CD4-positive, alpha-beta T cell treated with Interleukin-1 beta for 1 hour (primary cell): ENCODE measurements around the gene SGTB.

Experiments
- DNase-seq, 2 donors: peaks; one replicate each; pipeline ENCODE4 v3.0.0-alpha.2; 2020 to 2022

SGTB gene, protein sequence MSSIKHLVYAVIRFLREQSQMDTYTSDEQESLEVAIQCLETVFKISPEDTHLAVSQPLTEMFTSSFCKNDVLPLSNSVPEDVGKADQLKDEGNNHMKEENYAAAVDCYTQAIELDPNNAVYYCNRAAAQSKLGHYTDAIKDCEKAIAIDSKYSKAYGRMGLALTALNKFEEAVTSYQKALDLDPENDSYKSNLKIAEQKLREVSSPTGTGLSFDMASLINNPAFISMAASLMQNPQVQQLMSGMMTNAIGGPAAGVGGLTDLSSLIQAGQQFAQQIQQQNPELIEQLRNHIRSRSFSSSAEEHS

DNA sequence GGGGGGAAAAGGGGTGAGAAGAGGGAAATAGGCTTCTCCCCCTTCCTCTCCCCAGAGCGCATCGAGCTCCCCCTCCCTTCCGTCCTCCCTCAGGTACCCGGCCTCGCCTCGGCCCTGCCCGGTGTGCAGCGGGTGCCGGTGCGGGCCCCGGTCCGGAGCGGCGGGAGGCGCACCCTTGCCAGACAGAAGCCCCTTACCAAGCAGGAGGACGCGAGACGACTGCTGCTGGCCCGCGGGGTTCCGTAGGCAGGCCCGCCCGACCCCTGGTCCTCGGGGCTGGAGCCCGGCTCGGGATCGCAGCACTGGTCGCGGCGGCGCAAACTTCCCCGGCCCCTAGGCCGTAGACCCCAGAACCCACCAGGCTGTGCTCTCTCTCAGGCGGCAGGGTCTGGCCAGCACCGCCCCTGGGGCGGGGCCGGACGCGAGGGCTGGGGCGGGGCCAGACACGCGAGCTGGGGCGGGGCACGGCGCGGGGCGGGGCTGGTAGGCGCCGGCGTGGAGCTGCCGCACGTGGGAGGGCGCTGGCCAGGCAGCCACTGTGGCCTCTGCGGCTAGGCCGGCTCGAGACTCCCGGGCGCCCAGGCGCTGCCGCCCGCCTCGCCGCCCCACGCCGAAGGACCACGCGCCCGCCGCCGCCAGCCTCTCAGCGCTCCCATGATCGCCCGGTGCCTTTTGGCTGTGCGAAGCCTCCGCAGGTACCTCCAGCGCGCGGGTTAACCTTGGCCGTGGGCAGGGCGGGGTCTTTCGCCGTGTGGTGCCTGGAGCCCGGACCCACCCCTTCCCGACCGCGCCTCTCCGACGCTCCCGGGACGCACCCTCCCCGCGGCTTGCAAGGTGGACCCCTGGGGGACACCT lies at the start of gene SGTB, which contains the start of gene NLN:
SGTB (minus strand) TSS at position 390 of the 855 bp plus-strand sequence. CDS start 1,302 bp downstream, outside the sequence.
NLN (plus strand) TSS at position 486 of the 855 bp plus-strand sequence; CDS start at position 655, 169 bp downstream.
- peak; percentile 83 to 87 for DNase-seq

DNA sequence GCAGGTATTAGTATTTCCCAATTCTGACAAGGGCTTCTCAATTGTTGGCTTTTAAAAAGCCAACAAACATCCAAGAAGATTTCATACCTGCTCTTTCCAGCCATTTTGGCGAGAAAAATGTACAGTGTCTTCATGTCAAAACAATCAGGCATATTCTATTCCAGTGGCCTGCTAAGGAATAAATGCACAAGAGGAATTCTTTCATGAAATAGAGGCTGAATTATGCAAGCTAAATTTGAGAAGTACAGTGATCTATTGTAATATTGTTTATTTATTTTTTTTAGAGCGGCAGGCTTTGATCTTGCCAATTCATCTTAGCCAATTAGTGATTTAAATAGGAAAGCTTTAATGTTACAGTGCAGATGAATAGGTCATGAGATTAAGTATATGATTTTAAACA lies 49.4 kb upstream of the SGTB start:
- DNase-seq = no peak

DNA sequence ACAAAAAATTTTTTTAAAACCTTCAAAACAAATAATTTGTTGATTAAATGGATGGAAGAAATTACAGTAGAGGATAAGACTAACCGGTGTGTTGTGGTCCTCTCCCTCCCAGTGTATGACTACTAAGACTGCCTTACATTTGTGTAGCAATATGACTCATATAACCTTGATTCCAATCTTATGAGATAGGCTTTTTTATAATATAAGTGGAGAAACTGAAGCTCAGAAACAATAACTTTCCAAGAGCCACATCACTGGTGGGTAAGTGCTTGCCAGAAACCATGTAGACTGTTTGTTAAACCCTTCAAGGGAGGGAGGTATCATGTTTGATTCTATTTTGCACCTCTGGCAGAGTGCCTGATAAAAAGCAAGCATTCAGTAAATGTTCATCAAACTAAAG lies 47.6 kb upstream of the SGTB start:
- no peak for DNase-seq

DNA sequence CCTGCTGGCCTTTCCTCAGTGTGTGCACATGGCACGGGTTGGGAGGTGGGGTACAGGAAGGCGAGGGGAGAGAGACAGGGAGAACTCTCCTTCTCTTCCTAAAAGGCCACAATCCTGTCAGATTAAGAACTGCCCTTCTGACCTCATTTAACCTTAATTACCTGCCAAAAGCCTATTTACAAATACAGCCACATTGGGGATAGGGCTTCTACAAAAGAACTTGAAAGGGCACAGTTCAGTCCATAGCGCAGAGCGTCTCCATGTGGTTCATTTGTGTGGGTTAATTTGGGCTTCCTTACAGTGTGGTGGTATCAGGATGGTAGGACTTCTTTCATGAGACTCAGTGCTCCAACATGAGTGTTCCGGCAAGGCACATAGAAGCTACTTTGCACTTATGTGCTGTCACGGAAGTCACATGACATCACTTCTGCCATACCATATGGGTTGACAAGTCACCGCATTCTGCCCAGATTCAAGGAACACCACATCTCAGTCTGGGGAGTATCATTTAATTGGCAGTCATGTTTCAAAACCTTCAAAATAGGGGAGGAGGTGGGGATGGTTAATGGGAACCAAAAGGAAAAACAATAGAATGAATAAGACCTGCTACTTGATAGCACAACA lies 46.9 kb upstream of the SGTB start:
- DNase-seq = no peak

DNA sequence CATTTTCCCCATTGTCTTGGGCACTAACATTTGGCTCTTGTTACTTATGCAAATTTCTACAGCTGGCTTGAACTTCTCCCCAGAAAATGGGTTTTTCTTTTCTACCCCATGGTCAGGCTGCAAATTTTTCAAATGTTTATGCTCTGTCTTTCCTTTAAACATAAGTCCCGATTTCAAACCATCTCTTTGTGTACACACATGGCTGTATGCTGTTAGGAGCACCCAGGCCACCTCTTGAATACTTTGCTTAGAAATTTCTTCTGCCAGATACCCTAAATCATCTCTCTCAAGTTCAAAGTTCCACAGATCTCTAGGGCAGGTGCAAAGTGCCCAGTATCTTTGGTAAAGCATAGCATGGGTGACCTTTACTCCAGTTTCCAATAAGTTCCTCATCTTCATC lies 45.7 kb upstream of the SGTB start:
- no peak for DNase-seq

DNA sequence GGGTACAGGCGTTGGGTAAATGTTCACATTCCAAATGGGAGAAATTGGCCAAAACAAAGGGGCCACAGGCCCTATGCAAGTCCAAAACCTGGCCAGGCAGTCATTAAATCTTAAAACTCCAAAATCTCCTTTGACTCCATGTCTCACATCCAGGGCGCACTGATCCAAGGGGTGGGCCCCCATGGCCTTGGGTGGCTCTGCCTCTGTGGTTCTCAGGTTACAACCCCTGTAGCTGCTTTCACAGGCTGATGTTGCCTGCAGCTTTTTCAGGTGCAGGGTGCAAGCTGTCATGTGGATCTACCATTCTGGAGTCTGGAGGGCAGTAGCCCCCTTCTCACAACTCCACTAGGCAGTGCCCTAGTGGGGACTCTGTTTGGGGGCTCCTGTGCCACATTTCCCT lies 44.9 kb upstream of the SGTB start:
- DNase-seq = no peak

DNA sequence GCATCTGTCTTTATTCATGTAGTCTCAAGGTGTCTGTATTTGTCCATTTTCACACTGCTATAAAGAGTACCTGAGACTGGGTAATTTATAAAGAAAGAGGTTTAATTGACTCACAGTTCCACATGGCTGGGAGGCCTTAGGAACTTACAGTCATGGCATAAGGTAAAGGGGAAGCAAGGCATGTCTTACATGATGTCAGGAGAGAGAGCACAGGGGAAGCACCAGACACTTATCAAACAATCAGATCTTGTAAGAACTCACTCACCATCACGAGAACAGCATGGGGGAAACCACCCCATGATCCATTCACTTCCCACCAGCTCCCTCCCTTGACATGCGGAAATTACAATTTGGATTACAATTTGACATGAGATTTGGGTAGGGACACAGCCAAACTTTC lies 44.3 kb upstream of the SGTB start:
- no peak for DNase-seq

DNA sequence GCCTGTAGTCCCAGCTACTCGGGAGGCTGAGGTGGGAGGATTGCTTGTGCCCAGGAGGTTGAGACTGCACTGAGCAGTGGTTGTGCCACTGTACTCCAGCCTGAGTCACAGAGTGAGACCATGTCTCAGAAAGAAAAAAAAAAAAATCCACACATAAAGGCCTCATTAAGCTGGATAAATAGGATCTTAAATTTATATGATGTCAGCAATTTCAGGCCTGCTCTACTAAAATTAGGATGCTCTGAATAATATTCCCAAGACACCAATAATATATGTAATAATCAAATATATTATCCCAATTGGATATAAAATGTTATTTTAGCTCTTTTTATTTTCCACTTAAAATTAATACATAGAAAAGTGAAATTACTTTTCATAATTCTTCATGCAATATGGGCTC lies 43.7 kb upstream of the SGTB start:
- no peak for DNase-seq

DNA sequence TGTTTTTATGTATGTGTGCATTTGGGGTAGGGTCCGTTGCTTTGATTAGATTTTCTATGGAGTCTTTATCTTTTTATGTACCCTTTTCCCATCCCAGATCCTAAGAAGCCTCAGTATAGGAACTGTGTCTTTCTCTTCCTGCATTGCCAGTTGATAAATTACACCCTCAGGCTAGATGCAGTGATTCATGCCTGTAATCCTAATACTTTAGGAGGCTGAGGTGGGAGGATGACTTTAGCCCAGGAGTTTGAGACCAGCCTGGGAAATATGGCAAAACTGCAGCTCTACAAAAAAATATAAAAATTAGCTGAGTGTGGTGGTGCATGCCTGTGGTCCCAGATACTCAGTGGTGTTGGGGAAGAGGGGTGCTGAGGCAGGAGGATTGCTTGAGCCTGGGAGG lies 40.3 kb upstream of the SGTB start:
- no peak for DNase-seq

DNA sequence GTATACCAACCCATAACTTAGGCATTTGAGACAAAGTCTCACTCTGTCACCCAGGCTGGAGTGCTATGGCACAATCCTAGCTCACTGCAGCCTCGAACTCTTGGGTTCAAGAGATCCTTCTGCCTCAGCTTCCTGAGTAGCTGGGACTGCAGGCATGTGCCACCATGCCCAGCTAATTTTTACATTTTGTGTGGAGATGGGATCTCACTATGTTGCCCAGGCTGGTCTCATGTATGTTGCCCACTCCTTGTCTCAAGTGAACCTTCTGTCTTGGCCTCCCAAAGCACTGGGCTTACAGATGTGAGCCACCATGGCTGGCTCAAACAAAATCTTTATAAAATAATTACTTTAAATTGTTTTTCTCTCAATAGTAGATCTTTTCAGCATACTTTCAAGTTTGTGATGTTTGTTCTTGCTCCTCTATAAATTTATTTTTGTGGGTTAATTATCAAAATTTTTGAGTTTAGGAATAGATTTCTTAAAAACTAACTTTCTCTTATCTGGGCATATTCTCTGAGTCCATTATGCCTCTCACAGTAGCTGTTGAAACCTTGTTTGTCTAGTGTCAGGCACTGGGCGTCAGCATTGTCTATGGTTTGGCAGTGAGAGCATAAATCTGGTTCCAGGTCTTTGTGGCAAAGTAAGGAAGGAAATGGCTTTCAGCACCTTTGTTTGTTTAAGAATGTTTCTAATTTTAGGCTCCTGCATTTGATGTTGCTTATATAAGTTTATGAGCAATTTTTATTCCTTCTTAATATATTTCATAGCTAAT lies 38.8 kb upstream of the SGTB start:
- DNase-seq = peak; percentile 64 to 78

DNA sequence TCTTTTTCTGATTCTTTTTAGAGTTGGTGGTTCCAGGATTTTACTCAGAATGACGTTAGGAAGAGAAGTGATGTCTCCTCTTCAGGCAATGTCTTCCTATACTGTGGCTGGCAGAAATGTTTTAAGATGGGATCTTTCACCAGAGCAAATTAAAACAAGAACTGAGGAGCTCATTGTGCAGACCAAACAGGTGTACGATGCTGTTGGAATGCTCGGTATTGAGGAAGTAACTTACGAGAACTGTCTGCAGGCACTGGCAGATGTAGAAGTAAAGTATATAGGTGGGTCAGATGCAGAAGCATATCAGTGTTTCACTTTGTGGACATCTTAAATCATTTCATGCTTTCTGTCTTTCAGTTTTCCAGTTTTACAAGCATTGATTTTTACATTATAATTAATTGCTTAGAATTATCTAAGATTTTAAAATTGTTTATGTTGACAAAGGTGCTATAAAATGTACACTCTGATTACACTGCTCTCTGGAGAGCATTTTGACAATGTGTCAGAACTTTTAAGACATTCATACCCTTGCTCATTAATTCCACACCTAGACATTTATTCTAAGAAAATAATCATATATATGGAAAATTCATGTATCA lies 36.7 kb upstream of the SGTB start:
- no peak for DNase-seq

DNA sequence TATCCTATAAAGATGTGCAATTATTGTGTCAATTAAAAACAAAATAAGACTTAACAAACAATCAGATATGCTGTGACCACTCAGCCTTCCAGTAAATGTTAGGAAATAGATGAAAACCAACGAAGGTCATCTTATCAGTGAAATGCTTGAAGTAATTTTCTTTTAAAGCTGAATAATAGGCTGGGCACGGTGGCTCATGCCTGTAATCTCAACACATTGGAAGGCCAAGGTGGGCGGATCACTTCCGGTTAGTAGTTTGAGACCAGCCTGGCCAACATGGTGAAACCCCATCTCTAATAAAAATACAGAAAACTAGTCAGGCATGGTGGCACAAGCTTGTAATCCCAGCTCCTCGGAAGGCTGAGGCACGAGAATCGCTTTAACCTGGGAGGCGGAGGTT lies 31.3 kb upstream of the SGTB start:
- no peak for DNase-seq

DNA sequence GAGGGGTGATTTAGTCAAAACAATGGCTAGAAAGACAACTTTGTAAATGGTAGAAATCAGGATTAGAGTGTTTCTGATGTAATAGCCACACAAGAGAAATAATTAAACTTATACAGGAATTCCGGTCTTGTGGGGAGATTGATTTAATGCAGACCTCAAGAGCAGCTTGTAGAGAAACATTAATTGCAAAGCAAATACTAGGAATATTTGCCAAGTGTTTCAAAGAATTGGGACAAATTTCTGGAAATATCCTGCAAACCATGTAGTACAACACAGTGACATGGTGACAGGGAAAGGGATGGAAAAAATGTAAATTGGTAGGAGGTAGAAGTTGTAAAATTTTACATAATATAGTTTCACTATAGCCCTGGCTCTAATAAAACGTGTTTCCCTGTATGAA lies 29.0 kb upstream of the SGTB start:
- no peak for DNase-seq

DNA sequence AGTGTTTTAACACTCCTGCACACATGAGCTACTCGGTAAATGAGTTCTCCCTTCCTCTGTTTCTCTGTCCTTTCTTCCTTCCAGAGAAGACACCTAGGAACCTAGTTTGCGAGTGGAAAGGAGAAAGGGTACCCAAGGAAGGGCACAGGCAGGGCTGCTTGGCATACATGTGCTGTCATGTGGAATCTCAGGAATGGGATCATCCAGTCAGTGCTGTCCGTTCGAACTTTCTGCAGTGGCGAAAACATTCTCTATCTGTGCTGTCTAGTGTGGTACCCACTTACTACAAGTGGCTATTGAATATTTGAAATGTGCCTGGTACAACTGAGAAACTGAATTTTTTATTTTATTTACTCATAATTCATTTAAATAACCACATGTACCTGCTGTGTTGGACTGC lies 28.0 kb upstream of the SGTB start:
- DNase-seq = no peak

DNA sequence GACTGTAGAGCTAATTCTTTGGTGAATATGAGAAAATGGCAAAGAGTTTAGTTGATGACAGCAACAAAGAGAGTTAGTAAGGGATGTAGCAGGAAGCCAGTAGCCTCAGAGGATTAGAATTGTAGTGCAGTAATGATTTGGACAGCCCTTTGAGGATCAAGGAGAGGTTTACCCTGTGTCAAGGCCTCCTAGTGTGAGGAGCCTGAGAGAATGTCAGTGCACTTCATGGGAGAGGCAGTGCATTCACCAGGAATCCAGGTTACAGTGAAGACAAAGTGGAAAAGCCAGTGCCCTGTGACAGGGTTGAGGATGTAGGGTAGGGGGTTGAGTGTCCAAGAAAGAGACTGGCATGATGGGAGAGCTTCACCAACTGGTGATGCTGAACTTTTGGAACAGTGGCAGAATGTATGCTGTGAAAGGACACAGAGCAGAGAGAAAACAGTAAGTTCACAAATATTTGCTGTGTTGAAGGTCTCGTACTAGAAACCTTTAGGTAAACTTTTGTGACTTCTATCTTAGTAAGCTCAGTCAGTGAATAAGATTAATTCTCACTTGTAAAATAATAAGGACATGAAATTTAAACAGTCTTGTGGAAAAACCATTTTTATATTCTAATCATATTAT lies 27.4 kb upstream of the SGTB start:
- no peak for DNase-seq

DNA sequence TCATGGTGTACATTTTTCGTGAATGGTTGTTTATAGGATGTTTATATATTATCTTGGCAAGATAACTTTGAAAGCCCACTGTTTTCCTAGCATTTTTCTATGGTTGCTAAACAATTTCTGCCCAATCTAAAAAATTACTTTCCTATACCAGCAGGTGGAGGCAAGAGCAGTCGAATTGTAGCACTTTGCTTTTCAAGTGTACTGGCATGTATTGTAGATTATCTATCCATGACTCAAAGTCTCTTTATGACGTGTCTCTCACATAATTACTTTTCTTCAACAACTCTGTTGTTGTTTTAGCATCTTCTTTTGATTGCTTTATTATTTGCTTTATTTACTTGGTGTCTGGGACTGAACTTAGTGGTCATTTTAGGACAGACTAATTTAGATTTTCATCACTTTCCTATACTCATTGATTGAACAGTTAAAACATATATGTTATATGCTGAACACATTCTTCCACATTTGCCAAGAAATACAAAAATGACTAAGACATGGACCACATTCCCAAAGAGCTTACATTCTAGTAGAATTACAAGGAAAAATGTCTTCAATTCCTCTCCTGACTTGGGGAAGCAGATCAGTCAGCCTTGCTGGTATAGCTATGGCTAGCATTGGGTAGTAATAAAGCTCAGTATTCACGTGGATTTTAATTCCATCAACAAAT lies 20.8 kb upstream of the SGTB start:
- peak in 1 of 2 donors; percentile 32 for DNase-seq

DNA sequence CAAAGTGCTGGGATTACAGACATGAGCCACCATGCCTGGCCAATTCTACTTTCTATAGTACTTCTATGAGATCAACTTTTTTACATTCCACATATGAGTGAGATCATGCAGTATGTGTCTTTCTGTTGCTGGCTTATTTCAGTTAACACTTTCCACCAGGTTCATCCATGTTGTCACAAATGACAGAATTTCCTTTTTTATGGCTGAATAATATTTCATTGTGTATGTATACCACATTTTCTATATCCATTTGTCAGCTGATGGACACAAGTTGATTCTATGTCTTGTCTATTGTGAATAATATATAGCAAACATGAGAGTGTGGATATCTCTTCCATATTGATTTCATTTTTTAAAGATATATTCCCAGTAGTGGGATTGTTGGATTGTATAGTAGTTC lies 17.3 kb upstream of the SGTB start:
- no peak for DNase-seq

DNA sequence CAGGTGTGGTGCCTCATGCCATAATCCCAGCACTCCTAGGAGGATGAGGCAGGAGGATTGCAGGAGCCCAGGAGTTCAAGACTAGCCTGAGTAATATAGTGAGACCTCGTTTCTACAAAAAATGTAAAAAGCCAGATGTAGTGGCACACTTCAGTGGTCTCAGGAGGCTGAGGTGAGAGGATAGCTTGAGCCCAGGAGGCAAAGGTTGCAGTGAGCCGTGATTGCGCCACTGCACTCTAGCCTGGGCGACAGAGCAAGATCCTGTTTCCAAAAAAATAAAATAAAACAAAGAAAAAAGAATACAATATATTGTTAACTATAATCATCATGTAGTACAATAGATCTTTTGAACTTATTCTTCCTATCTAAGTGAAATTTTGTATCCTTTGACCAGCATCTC lies 16.4 kb upstream of the SGTB start:
- DNase-seq = no peak

DNA sequence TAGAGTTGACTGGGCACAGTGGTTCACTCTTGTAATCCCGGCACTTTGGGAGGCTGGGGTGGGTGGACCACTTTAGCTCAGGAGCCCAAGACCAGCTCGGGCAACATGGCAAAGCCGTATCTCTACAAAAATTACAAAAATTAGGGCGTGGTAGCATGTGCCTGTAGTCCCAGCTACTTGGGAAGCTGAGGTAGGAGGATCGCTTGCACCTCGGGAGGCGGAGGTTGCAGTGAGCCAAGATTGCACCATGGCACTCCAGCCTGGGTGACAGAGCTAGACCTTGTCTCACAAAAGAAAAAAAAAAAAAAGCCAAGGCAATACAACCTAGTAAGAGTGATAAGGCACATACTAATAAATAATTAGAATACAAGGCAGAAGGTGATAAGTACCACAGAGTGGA lies 15.9 kb upstream of the SGTB start:
- DNase-seq = no peak

DNA sequence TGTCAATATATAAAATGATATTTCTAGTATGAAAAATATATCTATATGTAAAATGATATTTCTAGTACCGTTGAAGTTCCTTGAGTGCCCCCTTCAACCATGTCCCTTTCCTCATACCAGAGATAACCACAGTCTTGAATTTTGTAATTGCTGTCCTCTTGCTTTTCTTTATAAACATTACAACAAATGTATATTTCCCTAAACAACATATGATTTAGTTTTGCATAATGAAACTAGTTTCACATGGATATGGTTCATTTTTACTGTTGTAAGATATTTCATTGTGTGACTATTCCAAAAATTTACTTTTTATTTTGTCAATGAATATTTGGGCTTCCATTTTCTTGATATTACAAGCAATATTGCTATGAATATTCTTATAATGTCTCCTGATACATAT lies 14.1 kb upstream of the SGTB start:
- DNase-seq = no peak

DNA sequence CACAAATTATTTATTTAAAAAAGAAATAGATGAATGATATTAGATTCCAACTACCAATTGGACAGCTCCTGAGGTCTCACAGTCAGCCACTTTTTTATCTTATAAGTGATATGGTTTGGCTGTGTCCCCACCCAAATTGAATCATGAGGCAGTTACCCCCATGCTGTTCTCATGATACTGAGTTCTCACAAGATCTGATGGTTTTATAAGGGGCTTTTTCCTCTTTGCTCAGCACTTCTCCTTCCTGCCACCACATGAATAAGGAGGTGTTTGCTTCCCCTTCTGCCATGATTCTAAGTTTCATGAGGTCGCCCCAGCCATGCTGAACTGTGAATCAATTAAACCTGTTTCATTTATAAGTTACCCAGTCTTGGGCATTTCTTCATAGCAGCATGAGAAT lies 13.0 kb upstream of the SGTB start:
- no peak for DNase-seq
